Panc1 (cell line): ENCODE measurements around the gene CYP27A1. TPM values are rescaled to one million over a fixed set of nuclear protein-coding genes. Genes with fewer than 3 reads are reported as not detected.

ENCODE experiments used
- ATAC-seq: fragments of 200-7000 bp; cut with Tn5 transposase; 2 replicates; pipeline ENCODE4 v1.9.1; 2020; ENCODE audit warnings: mild to moderate bottlenecking, moderate library complexity
- BruUV-seq: library from RNA; stranded (reverse); fragments of 400-500 nt; replicated peaks from 2 replicates; lab custom pipeline; 2021; lab: Mats Ljungman, UMichigan
- CTCF ChIA-PET: fragments of 300-600 bp; sonication (Branson Sonifier 250); formaldehyde crosslinking; loops from one replicate; lab custom pipeline; 2022; ENCODE audit warnings: antibody characterized with exemption; lab: Charles Lee
- POLR2A ChIA-PET: fragments of 300-600 bp; sonication (Branson Sonifier 250); formaldehyde crosslinking; loops from one replicate; lab custom pipeline; 2022; ENCODE audit warnings: antibody characterized with exemption; lab: Charles Lee
- DNase-seq: peaks from one replicate; pipeline ENCODE4 v3.0.0-alpha.2; 2010; ENCODE audit warnings: low read depth, low spot score
- H3K27ac ChIP-seq: 2 replicates; pipeline ENCODE4 v1.5.1; 2011; ENCODE audit warnings: mild to moderate bottlenecking, low read length, inconsistent platforms
- H3K27me3 ChIP-seq: fragments of 200-500 bp; sonication (Bioruptor generic); 2 replicates; pipeline ENCODE4 v1.6.0; 2014; ENCODE audit warnings: low read length, inconsistent platforms; ENCODE audit not compliant: control insufficient read depth, insufficient read depth
- H3K36me3 ChIP-seq: fragments of 200-500 bp; sonication (Bioruptor generic); 2 replicates; pipeline ENCODE4 v1.5.1; 2014; ENCODE audit warnings: inconsistent platforms, mild to moderate bottlenecking, low read length, moderate library complexity; ENCODE audit not compliant: control insufficient read depth, insufficient read depth
- H3K4me1 ChIP-seq: 2 replicates; pipeline ENCODE4 v1.5.1; 2011; ENCODE audit warnings: inconsistent platforms, mild to moderate bottlenecking, low read length, moderate library complexity; ENCODE audit not compliant: control insufficient read depth, insufficient read depth
- H3K4me3 ChIP-seq, 2 experiments: 2 replicates each; pipeline ENCODE4 v1.5.1; 2011 to 2012; ENCODE audit warnings: low read depth in 2 of 2, low read length in 2 of 2, mild to moderate bottlenecking in 2 of 2, inconsistent platforms in 1 of 2, moderate library complexity in 1 of 2
- H3K9me3 ChIP-seq: fragments of 200-500 bp; sonication (Bioruptor generic); 2 replicates; pipeline ENCODE4 v1.5.1; 2014; ENCODE audit warnings: low read depth, mild to moderate bottlenecking, inconsistent platforms, low read length, moderate library complexity; ENCODE audit not compliant: control insufficient read depth, insufficient read depth
- POLR2AphosphoS5 ChIP-seq: IDR thresholded peaks from 2 replicates; pipeline ENCODE4 v1.6.1; 2012; ENCODE audit warnings: mild to moderate bottlenecking, low read depth, low read length, moderate library complexity
- SIN3A ChIP-seq: IDR thresholded peaks from 2 replicates; pipeline ENCODE4 v1.6.1; 2012; ENCODE audit warnings: low read depth, mild to moderate bottlenecking, low read length, moderate library complexity, borderline replicate concordance; ENCODE audit not compliant: insufficient read depth
- TCF7L2 ChIP-seq: IDR thresholded peaks from 2 replicates; pipeline ENCODE4 v1.6.1; 2011; ENCODE audit warnings: mild to moderate bottlenecking, low read depth, low read length, inconsistent platforms
- in situ Hi-C: cut with HindIII; loops from 2 replicates; pipeline ENCODE4 v1.10.0; 2016; ENCODE audit warnings: low sequenced_read_pairs, low pct_unique_long_range_greater_than_20kb
- intact Hi-C: fragments of 100-400 bp; cut with micrococcal nuclease; formaldehyde crosslinking; loops from one replicate; pipeline ENCODE4 v1.10.0; 2022; ENCODE audit not compliant: unreplicated experiment
- total RNA-seq: library from RNA; stranded (reverse); gene quantifications from one replicate; pipeline ENCODE4 v1.2.1, GENCODE V29; 2021; ENCODE audit not compliant: unreplicated experiment
- TF ChIP-seq, protein P1 (sequence below), 2 experiments: IDR thresholded peaks; 2 replicates each; pipeline ENCODE4 v1.6.1; 2011 to 2012; ENCODE audit warnings: low read depth in 2 of 2, control low read depth in 1 of 2, low read length in 1 of 2, mild to moderate bottlenecking in 1 of 2, moderate library complexity in 1 of 2; ENCODE audit not compliant: insufficient read depth in 1 of 2
- TF ChIP-seq, protein P2 (sequence below): fragments of 450-650 bp; IDR thresholded peaks from 2 replicates; pipeline ENCODE4 v1.5.1; 2017; ENCODE audit warnings: mild to moderate bottlenecking

Gene CYP27A1
- total RNA-seq, 1 experiment from 2014 or later = 7.7 TPM

DNA sequence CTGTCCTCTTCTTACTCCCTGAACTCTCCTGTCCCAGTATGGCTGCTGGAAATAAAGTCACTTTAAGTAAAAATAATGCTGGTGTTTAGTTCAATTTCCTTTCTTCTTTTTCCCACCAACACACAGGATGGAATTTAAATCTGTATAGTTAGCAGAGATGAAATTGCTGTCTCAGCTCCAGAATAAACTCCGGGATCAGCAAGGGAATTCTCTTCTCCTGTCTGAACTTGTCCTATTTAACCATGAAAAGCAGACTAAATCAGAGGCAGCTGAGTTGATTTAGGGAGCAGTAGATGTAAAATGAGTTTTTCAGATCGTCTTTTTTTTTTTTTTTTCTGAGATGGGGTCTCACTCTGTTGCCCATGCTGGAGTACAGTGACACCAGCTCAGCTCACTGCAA is 45.4 kb upstream of the CYP27A1 start:
- peaks cover 15% of the 10 kb centered on the region for H3K4me1 ChIP-seq
- TF ChIP-seq SIN3A = no peak
- TF ChIP-seq, protein P1, sequence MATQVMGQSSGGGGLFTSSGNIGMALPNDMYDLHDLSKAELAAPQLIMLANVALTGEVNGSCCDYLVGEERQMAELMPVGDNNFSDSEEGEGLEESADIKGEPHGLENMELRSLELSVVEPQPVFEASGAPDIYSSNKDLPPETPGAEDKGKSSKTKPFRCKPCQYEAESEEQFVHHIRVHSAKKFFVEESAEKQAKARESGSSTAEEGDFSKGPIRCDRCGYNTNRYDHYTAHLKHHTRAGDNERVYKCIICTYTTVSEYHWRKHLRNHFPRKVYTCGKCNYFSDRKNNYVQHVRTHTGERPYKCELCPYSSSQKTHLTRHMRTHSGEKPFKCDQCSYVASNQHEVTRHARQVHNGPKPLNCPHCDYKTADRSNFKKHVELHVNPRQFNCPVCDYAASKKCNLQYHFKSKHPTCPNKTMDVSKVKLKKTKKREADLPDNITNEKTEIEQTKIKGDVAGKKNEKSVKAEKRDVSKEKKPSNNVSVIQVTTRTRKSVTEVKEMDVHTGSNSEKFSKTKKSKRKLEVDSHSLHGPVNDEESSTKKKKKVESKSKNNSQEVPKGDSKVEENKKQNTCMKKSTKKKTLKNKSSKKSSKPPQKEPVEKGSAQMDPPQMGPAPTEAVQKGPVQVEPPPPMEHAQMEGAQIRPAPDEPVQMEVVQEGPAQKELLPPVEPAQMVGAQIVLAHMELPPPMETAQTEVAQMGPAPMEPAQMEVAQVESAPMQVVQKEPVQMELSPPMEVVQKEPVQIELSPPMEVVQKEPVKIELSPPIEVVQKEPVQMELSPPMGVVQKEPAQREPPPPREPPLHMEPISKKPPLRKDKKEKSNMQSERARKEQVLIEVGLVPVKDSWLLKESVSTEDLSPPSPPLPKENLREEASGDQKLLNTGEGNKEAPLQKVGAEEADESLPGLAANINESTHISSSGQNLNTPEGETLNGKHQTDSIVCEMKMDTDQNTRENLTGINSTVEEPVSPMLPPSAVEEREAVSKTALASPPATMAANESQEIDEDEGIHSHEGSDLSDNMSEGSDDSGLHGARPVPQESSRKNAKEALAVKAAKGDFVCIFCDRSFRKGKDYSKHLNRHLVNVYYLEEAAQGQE (IDR thresholded peaks at IDR 0.05; ENCODE audit: insufficient read depth in 1 of 2, low read depth in 2 of 2, low read length in 1 of 2) = no peak
- TF ChIP-seq, protein P2, sequence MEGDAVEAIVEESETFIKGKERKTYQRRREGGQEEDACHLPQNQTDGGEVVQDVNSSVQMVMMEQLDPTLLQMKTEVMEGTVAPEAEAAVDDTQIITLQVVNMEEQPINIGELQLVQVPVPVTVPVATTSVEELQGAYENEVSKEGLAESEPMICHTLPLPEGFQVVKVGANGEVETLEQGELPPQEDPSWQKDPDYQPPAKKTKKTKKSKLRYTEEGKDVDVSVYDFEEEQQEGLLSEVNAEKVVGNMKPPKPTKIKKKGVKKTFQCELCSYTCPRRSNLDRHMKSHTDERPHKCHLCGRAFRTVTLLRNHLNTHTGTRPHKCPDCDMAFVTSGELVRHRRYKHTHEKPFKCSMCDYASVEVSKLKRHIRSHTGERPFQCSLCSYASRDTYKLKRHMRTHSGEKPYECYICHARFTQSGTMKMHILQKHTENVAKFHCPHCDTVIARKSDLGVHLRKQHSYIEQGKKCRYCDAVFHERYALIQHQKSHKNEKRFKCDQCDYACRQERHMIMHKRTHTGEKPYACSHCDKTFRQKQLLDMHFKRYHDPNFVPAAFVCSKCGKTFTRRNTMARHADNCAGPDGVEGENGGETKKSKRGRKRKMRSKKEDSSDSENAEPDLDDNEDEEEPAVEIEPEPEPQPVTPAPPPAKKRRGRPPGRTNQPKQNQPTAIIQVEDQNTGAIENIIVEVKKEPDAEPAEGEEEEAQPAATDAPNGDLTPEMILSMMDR = no peak
- no peak for TF ChIP-seq TCF7L2
- TF ChIP-seq POLR2AphosphoS5 = no peak
- in situ Hi-C loops = no loop called here
- H3K27me3 ChIP-seq = no peaks in the 10 kb centered on the region
- intact Hi-C loops = no loop called here
- ATAC-seq (no peak), DNase-seq (no peak)
- no peaks in the 10 kb centered on the region for H3K9me3 ChIP-seq
- BruUV-seq = no TSS peak
- H3K4me3 ChIP-seq = no peak overlapping the region
- ChIA-PET POLR2A (no interaction called here), CTCF (interaction anchor here (0.6 kb wide), 1 partner anchor 14 kb away, joined by 3 read pairs; no protein-coding TSS in a partner anchor)
- H3K27ac ChIP-seq = no peak overlapping the region
- H3K36me3 ChIP-seq = peaks cover 6% of the 10 kb centered on the region; the same call in 1 of the 2 replicates

DNA sequence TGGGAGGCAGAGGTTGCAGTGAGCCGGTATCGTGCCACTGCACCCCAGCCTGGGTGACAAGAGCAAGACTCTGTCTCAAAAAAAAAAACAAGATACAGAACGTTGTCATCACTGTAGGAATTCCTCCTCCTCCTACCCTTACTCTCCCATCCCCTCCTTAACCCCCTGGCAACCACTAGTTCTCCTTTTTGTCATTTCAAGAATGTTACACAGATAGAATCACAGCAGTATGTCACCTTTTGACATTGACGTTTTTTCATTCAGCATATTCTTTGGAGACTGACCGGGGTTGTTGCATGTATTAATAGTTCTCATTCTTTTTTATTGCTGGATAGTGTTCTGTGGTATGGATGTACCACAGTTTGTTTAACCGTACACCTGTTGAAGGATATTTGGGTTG is 38.9 kb upstream of the CYP27A1 start:
- Histone ChIP-seq H3K27ac (no peak overlapping the region), H3K27me3 (no peaks in the 10 kb centered on the region), H3K36me3 (peaks cover 5% of the 10 kb centered on the region; the same call in 1 of the 2 replicates), H3K4me1 (no peaks in the 10 kb centered on the region), H3K9me3 (no peaks in the 10 kb centered on the region), H3K4me3 (no peak overlapping the region)
- ATAC-seq = no peak
- no TSS peak for BruUV-seq
- ChIA-PET CTCF (no interaction called here), POLR2A (no interaction called here)
- TF ChIP-seq TCF7L2 (no peak), SIN3A (no peak), POLR2AphosphoS5 (no peak)
- TF ChIP-seq, protein P1 (IDR thresholded peaks at IDR 0.05; ENCODE audit: insufficient read depth in 1 of 2, low read depth in 2 of 2, low read length in 1 of 2) = no peak
- TF ChIP-seq, protein P2 = no peak
- no peak for DNase-seq
- intact Hi-C loops (no loop called here), in situ Hi-C loops (no loop called here)
